K562 (cell line): Measurements from ENCODE around the gene VEGFA. TPM values are rescaled to one million over a fixed set of nuclear protein-coding genes. Genes with fewer than 3 reads are reported as not detected.

Source experiments
- REST ChIP-seq, 2 experiments: fragments of 450-650 bp; formaldehyde crosslinking in 1 of 2; IDR thresholded peaks; 2 replicates each; pipeline versions ENCODE4 v1.4.0 to v1.6.1; 2014 to 2020; ENCODE audit warnings: mild to moderate bottlenecking in 2 of 2, borderline replicate concordance in 1 of 2, low read depth in 1 of 2
- polyA plus RNA-seq, 8 experiments: library from polyadenylated mRNA; depleted of rRNA in 4 of 8; stranded (reverse) in 5 of 8; unstranded in 3 of 8; fragments of >200 nt; fragmentation: Nextera tagmentation in 2 of 8; fragmentation: Illumina TruSeq in 1 of 8; extraction: Ambion mirVana in 2 of 8; extraction: Trizol in 1 of 8; gene quantifications; 2 replicates each; pipeline versions ENCODE4 v1.2.1 to v1.2.3, GENCODE V29; 2011 to 2014; ENCODE audit warnings: inconsistent platforms in 1 of 8, missing spikeins in 1 of 8
- total RNA-seq, 7 experiments: library from RNA; depleted of rRNA in 6 of 7; stranded (reverse); fragments of >200 nt in 6 of 7; fragmentation: Illumina TruSeq in 2 of 7; extraction: Trizol in 2 of 7; gene quantifications; 2 replicates each; pipeline versions ENCODE4 v1.2.1 to v1.2.3, GENCODE V29; 2011 to 2021; ENCODE audit warnings: low replicate concordance in 1 of 7

The VEGFA gene
- total and polyA plus RNA-seq, 9 of the 15 experiments (the other 6 are each of a cell fraction or from before 2014, with no cell fraction given): 14.0 to 271 (median 124) TPM

- TF ChIP-seq REST (IDR thresholded peaks at IDR 0.05; ENCODE audit: borderline replicate concordance) (peak; percentile 70; the same call in 1 of the 2 replicates), REST (CRISPR knock-in tag; IDR thresholded peaks at IDR 0.05; ENCODE audit: low read depth) (no peak)
These were observed 56.7 kb downstream of the VEGFA start (continued) for GRCh38 chr6:43826730-43827129.
